ENCODE measurements around the gene MRPL39. TPM values are rescaled to one million over a fixed set of nuclear protein-coding genes. Genes with fewer than 3 reads are reported as not detected.

MRPL39 gene
- total and polyA plus RNA-seq, 3 donors from 2014 or later = 35.5 to 66.7 (median 48.8) TPM

- no peaks in the 10 kb centered on the region for H3K27me3 ChIP-seq
- 84 to 88% methylated on average over 2 of the region's 2 CpGs for WGBS, 2 donors
- no peaks in the 10 kb centered on the region for H3K36me3 ChIP-seq (ENCODE audit: low read depth, missing control alignments)
- H3K4me3 ChIP-seq = no peak overlapping the region
- TF ChIP-seq POLR2A (IDR thresholded peaks at IDR 0.05) = no peak
- TF ChIP-seq, protein P1, sequence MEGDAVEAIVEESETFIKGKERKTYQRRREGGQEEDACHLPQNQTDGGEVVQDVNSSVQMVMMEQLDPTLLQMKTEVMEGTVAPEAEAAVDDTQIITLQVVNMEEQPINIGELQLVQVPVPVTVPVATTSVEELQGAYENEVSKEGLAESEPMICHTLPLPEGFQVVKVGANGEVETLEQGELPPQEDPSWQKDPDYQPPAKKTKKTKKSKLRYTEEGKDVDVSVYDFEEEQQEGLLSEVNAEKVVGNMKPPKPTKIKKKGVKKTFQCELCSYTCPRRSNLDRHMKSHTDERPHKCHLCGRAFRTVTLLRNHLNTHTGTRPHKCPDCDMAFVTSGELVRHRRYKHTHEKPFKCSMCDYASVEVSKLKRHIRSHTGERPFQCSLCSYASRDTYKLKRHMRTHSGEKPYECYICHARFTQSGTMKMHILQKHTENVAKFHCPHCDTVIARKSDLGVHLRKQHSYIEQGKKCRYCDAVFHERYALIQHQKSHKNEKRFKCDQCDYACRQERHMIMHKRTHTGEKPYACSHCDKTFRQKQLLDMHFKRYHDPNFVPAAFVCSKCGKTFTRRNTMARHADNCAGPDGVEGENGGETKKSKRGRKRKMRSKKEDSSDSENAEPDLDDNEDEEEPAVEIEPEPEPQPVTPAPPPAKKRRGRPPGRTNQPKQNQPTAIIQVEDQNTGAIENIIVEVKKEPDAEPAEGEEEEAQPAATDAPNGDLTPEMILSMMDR (IDR thresholded peaks at IDR 0.05) = no peak
- DNase-seq = no peak
- H3K27ac ChIP-seq = no peak overlapping the region
- no peaks in the 10 kb centered on the region for H3K9me3 ChIP-seq
- intact Hi-C loops (cut with DNase I; ENCODE audit: low total_unique reads) = no loop called here
- H3K4me1 ChIP-seq = peaks cover 4% of the 10 kb centered on the region
These were observed 49.2 kb downstream of the MRPL39 start for GRCh38 chr21:25558123-25558522.

DNA sequence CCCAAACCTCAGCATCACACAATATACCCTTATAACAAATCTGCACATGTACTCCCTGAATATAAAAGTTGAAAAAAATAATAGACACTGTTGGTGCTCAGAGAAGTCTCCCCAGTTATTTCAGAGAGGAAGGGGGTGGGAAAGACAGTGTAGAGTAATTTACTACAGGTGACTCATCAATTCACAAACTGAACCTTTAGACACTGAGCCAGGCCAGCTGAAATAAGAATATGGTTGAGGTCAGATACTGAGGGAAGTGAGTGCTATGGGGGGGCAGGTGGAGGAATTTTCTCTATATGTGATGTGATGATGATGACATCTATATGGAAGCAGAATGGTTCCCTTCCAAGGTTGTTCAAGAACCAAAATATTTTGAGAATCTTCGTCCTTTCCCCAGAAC lies 50.1 kb downstream of the MRPL39 start:
- intact Hi-C loops (cut with DNase I; ENCODE audit: low total_unique reads) = no loop called here
- Histone ChIP-seq H3K9me3 (no peaks in the 10 kb centered on the region), H3K36me3 (ENCODE audit: low read depth, missing control alignments) (no peaks in the 10 kb centered on the region), H3K4me3 (no peak overlapping the region), H3K4me1 (peaks cover 4% of the 10 kb centered on the region), H3K27me3 (no peaks in the 10 kb centered on the region), H3K27ac (no peak overlapping the region)
- TF ChIP-seq POLR2A (IDR thresholded peaks at IDR 0.05) = no peak
- TF ChIP-seq, protein P1 (IDR thresholded peaks at IDR 0.05) = no peak
- 88 to 95% methylated on average over 1 of the region's 1 CpG for WGBS, 2 donors
- DNase-seq = no peak

- Histone ChIP-seq H3K27ac (no peak overlapping the region), H3K4me3 (no peak overlapping the region), H3K9me3 (no peaks in the 10 kb centered on the region), H3K27me3 (no peaks in the 10 kb centered on the region), H3K4me1 (peaks cover 1% of the 10 kb centered on the region), H3K36me3 (ENCODE audit: low read depth, missing control alignments) (no peaks in the 10 kb centered on the region)
- TF ChIP-seq, protein P1 (IDR thresholded peaks at IDR 0.05) = no peak
- TF ChIP-seq POLR2A (IDR thresholded peaks at IDR 0.05) = no peak
- intact Hi-C loops (cut with DNase I; ENCODE audit: low total_unique reads) = no loop called here
- no peak for DNase-seq
These were observed 51.2 kb downstream of the MRPL39 start for GRCh38 chr21:25556091-25556490.

DNA sequence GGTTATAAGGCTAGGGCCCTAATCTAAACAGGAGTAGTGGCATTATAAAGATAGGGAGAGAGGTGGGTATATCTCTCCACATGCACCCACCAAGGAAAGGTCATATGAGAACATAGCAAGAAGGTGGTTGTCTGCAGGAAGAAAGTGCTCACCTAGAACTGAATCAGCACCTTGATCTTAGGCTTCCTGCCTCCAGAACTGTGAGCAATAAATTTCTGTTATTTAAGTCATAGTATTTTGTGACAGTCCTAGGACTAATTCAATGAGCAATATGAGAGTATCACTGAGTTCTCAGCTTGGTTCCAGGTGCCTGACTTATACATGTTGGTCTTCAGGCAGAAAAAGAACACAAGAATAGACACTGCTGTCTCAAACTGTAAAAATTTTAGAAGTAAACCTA lies 51.8 kb downstream of the MRPL39 start:
- TF ChIP-seq, protein P1 (IDR thresholded peaks at IDR 0.05) = no peak
- no peak for TF ChIP-seq POLR2A (IDR thresholded peaks at IDR 0.05)
- Histone ChIP-seq H3K27ac (no peak overlapping the region), H3K4me1 (no peaks in the 10 kb centered on the region), H3K4me3 (no peak overlapping the region), H3K9me3 (no peaks in the 10 kb centered on the region), H3K36me3 (ENCODE audit: low read depth, missing control alignments) (no peaks in the 10 kb centered on the region), H3K27me3 (no peaks in the 10 kb centered on the region)
- intact Hi-C loops (cut with DNase I; ENCODE audit: low total_unique reads) = no loop called here
- no peak for DNase-seq

GRCh38 chr21:25552856-25553255 lies 54.4 kb downstream of the MRPL39 start:
- H3K4me3 ChIP-seq = no peak overlapping the region
- DNase-seq = no peak
- 88 to 89% methylated on average over 5 of the region's 5 CpGs for WGBS, 2 donors
- no peak overlapping the region for H3K27ac ChIP-seq
- no peaks in the 10 kb centered on the region for H3K36me3 ChIP-seq (ENCODE audit: low read depth, missing control alignments)
- intact Hi-C loops (cut with DNase I; ENCODE audit: low total_unique reads) = no loop called here
- no peaks in the 10 kb centered on the region for H3K4me1 ChIP-seq
- H3K27me3 ChIP-seq = no peaks in the 10 kb centered on the region
- H3K9me3 ChIP-seq = no peaks in the 10 kb centered on the region
- no peak for TF ChIP-seq POLR2A (IDR thresholded peaks at IDR 0.05)
- TF ChIP-seq, protein P1 (IDR thresholded peaks at IDR 0.05) = no peak
